GM11168 (cell line): ENCODE data around the gene SULF2.

Experiments used
- in situ Hi-C: fragments of 300-500 bp; cut with MboI; formaldehyde crosslinking; loops from one replicate; pipeline ENCODE4 v1.12.0; 2022; ENCODE audit warnings: low sequenced_read_pairs; ENCODE audit not compliant: unreplicated experiment

Gene SULF2

DNA sequence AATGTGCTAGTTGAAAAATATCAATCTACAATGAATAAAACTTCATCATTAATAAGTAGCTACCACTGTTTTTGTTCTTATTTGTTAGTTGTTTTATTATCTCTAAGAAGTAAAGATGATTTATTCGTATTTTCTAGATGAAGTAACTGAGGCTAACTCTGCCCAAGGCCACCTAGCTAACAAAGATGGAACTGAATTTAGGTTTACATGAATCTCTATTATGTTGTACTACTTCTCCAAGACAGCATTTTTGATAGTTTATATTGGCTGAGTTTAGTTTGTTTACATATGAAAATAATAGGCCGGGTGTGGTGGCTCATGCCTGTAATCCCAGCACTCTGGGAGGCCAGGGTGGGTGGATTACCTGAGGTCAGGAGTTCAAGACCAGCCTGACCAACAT, 162.1 kb downstream of the SULF2 start:
- in situ Hi-C loops = loop anchor here (10.0 kb wide), 1 partner anchor 228 kb away; no protein-coding TSS in a partner anchor

DNA sequence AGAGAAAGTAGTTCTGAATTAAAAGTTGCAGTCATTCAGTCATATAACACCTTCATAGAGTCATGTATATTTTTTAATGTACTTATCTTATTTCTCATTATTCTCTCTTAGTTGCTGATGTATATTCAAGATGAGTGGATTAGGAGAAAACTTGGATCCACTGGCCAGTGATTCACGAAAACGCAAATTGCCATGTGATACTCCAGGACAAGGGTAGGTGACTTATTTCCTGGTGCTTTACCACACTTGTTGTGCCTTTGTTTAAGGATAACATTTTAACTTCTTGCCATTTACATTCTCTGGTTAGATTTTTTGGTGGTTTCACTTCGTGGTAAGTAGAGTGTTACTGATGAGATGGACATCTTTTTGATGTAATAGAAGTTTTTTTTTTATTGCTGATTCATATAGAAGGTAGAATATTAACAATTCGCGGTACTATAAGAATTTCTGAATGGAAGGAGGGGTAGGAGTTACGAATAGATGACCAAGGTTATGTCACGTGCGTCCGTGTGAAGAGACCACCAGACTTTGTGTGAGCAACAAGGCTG, 163.1 kb downstream of the SULF2 start:
- in situ Hi-C loops = loop anchor here (10.0 kb wide), 1 partner anchor 227 kb away; no protein-coding TSS in a partner anchor

DNA sequence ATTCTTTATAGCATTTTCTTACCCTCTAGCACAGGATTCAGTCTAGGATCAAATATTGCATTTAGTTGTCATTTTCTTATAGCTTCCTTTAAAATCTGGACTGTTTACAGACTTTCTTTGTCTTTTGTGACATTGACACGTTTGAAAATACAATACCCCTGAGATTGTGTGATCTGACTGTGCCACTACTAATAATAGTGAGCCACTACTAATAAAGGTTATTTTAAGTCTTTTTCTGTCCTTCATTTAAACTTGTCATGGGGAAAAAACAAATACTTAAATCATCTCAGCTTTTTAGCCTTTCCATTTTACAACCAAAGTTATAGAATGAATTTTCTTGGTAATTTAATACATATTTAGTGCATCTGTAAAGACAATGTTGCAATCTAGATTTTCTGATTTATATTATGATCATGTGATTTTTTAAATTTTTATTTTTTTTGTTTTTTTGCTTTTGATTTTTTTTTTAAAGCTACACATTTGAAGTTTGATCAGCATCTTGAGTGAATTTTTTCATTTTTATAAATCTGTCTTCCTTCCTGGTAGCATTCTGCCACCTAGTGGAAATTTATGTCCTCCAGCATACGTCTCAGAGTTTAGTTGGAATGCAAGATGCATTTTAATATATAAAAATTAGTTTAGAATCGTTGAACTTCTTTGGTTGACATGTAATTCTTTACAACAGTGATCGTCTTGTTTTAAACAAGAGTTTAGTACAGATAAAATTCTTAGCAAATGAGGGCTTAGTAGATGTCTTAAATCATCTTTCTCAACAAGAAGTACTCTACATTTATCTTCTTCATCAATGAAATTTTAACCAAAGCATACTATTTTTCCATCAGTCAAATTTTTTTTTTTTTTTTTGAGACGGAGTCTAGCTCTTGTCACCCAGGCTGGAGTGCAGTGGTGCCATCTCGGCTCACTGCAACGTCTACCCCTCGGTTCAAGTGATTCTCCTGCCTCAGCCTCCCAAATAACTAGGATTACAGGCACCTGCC, 164.2 kb downstream of the SULF2 start:
- in situ Hi-C loops = loop anchor here (10.0 kb wide), 1 partner anchor 226 kb away; no protein-coding TSS in a partner anchor

DNA sequence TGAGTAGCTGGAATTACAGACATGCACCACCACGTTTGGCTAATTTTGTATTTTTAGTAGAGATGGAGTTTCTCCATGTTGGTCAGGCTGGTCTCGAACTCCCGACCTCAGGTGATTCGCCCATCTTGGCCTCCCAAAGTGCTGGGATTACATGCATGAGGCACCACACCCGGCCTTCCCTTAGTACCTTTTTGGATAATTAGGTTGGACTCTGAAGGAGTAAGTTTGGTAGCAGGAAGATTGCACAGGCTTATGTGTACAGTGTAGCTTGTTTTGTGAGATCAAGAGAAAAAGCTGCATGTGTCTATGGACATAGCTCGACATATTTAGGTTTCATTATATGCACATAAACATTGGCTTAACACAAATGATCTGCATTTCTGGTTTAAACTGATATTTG, 166.8 kb downstream of the SULF2 start:
- in situ Hi-C loops = no loop called here

DNA sequence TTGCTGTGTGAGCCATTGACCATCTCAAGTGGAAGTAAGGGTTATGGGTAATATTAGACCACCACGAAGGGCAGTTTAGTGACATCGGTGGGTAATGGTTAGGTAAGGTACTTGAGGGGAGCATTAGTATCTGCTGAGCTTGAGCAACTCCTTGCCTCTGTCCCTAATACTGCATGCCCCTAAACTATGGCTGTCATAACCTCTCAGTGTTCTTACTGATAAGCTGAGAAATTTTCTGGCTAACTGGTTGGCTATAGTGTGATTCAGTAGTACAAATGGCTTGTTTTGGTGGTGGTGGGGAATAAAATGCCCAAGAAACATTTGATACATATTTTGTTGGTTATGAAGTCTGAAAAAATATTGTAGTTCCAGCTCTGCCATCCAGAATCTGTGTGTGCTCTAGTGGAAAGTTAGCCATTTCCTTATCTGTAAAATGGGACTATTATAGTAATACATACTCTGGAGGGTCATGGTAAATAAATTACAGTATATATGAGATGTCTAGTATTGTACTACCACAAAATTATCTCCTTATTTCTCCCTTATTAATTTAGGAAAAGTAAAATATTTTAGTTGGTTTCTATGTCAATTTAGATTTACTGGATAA, 170.5 kb downstream of the SULF2 start:
- in situ Hi-C loops = no loop called here

DNA sequence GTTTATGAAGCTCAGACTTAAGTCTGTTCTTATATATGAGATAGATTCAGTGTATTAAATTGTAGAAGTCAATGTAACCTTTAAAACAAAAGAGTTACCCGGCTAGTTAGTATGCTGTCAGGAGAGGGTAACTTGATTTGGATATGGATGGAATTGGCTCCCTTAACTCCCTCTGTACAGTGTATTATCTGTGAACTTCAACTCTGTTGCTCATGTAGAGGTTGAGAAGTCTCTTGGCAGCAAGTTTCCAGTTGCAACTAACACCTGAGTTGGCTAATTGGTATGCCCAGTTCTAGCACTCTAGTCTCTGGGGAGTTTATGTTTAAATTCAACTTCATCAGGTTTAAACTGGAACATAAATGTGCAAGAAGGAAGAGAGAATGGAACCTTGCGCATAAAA, 172.6 kb downstream of the SULF2 start:
- in situ Hi-C loops = no loop called here

DNA sequence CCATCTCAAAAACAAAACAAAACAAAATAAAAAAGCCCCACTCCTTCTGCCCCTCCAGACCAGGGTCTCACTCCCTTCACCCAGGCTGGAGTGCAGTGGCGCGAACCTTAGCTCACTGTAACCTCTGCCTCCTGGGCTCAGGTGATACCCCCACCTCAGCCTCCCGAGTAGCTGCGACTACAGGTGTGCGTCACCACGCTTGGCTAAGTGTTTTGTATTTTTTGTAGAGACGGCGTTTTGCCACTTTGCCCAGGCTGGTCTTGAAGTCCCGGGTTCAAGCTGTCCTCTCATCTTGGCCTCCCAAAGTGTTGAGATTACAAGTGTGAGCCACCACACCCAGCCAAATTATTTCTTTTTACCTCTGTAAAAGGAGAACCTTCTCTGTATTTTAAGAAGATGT, 173.5 kb downstream of the SULF2 start:
- in situ Hi-C loops = no loop called here

DNA sequence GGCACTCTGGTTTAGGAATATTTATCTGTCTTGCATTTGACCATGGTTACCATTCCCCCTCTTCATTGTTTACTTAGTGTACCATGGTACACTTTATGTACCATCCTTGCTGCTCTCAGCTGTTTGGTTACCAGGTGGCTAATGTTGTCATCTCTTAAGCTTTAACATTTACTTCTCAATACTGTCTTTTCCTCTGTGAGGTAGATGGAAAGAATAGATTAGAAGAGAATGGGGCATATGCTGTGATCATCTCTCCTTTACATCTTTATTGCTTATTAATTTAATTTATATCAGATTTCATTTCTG, 174.4 kb downstream of the SULF2 start:
- in situ Hi-C loops = no loop called here

DNA sequence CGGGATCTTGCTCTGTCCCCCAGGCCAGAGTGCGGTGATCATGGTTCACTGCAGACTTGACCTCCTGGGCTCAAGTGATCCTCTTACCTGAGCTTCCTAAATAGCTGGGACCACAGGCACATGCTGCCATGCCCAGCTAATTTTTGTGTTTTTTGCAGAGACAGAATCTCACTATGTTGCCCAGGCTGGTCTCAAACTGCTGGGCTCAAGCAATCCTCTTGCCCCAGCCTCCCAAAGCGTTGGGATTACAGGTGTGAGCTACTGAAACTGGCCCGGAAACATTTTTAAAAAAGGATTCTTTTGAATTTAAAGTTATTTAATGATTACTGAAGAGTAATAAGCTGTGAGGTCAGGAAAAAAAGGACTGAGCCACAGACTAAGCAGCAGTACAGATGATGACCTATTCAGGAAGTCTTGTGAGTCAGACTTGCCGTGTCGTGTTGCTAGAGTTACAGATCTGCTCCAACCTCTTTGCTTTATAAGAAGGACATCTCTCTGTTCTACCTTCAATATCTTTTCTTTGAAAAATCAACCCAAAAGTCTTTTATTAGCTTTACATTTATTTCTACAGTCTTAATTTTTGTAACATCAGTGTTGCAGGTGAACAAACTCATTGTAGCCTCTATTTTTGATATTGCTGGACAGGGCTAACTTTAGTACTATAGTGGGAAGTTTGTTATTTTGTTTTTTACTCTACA, 174.9 kb downstream of the SULF2 start:
- in situ Hi-C loops = no loop called here

DNA sequence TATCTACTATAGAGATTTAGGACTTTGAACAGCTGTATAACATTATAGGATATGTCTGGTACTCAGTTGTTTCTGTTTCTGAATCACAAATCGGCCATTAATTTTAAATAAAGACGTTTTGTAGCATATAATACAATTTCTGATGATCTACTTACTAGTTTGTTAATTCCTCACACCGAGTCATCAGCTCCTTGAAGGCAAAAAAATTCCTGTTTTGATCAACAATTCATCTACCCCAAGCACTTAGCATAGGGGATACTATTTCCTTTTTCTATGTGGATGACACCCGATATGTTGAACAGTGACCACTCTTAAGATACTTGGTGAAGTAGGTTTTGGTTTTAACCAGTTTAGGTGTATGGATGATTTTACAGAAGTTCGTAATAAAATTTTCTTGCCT, 176.3 kb downstream of the SULF2 start:
- in situ Hi-C loops = no loop called here
